Stimulated activated CD4-positive, alpha-beta T cell treated with anti-CD3 and anti-CD28 coated beads, Interleukin-15, amount 100 ng/mL, for 1 hour (primary cell): Measurements from ENCODE around the gene MAGI2.

Source experiments
- DNase-seq, 2 donors: peaks; one replicate each; pipeline ENCODE4 v3.0.0-alpha.2; 2020; ENCODE audit warnings: low read depth in 1 of 2, low spot score in 1 of 2

MAGI2 gene

GRCh38 chr7:79272066-79272669, 181.3 kb downstream of the MAGI2 start:
- no peak for DNase-seq

- DNase-seq, result no peak
Measured at GRCh38 chr7:79268730-79269129, 184.7 kb downstream of the MAGI2 start.

GRCh38 chr7:79258826-79259225, 194.6 kb downstream of the MAGI2 start:
- no peak for DNase-seq

- no peak for DNase-seq
Measured at GRCh38 chr7:79257959-79258358, 195.5 kb downstream of the MAGI2 start.

- DNase-seq, result no peak
Measured at GRCh38 chr7:79245623-79246249, 207.7 kb downstream of the MAGI2 start.

- DNase-seq, result no peak
Measured at GRCh38 chr7:79244482-79244881, 209.0 kb downstream of the MAGI2 start.

- no peak for DNase-seq
Measured at GRCh38 chr7:79241288-79242060, 212.0 kb downstream of the MAGI2 start.

- DNase-seq, result no peak
Measured at GRCh38 chr7:79240413-79240812, 213.1 kb downstream of the MAGI2 start.

GRCh38 chr7:79236352-79237028, 217.0 kb downstream of the MAGI2 start:
- DNase-seq, result no peak

GRCh38 chr7:79227044-79227443, 226.4 kb downstream of the MAGI2 start:
- DNase-seq, result no peak

- DNase-seq, result no peak
Measured at GRCh38 chr7:79221211-79221610, 232.3 kb downstream of the MAGI2 start.

GRCh38 chr7:79217976-79218626, 235.4 kb downstream of the MAGI2 start:
- DNase-seq, result no peak

GRCh38 chr7:79217468-79217867, 236.0 kb downstream of the MAGI2 start:
- DNase-seq, result no peak

GRCh38 chr7:79216236-79216635, 237.2 kb downstream of the MAGI2 start:
- DNase-seq, result no peak

- DNase-seq, result no peak
Measured at GRCh38 chr7:79212334-79212733, 241.1 kb downstream of the MAGI2 start.

GRCh38 chr7:79211724-79212123, 241.7 kb downstream of the MAGI2 start:
- DNase-seq, result no peak

GRCh38 chr7:79199961-79200360, 253.5 kb downstream of the MAGI2 start:
- no peak for DNase-seq

GRCh38 chr7:79199266-79199665, 254.2 kb downstream of the MAGI2 start:
- DNase-seq, result no peak

GRCh38 chr7:79185605-79186004, 267.9 kb downstream of the MAGI2 start:
- no peak for DNase-seq

GRCh38 chr7:79182283-79182682, 271.2 kb downstream of the MAGI2 start:
- DNase-seq, result no peak

GRCh38 chr7:79180533-79180932, 272.9 kb downstream of the MAGI2 start:
- no peak for DNase-seq
